ENCODE data around the gene ANGPTL2.

ANGPTL2 gene

DNA sequence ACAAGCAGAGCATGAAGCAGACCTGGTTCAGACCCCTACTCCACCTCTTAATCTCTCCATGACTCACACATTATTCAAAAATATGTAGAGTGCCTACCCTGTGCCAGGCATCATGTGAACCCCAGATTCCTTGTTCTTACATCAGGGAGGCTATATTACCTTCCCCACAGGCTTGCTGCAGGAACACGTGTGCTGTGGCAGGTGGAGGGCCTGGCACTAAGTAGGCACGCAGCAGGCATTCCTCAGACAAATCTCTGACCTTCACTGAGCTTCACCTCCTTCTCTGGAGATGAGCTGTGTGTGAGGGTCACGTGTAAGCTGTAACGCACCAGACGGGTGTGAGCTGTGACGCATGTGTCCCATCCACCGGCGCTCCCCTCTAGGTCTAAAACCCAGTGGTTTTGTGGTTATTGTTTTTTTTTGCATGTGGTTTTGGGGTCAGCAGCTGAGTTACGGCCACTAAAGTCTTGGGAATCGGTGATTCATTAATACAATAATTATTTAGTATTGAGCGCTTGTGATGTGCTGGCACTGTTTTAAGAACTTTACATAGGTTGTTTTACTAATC is 30.3 kb downstream of the ANGPTL2 start:
- TF ChIP-seq CSDC2 (CRISPR knock-in tag; IDR thresholded peaks at IDR 0.05) = no peak
- TF ChIP-seq ZFP30 (CRISPR knock-in tag; IDR thresholded peaks at IDR 0.05) = no peak
- TF ChIP-seq, protein P1, sequence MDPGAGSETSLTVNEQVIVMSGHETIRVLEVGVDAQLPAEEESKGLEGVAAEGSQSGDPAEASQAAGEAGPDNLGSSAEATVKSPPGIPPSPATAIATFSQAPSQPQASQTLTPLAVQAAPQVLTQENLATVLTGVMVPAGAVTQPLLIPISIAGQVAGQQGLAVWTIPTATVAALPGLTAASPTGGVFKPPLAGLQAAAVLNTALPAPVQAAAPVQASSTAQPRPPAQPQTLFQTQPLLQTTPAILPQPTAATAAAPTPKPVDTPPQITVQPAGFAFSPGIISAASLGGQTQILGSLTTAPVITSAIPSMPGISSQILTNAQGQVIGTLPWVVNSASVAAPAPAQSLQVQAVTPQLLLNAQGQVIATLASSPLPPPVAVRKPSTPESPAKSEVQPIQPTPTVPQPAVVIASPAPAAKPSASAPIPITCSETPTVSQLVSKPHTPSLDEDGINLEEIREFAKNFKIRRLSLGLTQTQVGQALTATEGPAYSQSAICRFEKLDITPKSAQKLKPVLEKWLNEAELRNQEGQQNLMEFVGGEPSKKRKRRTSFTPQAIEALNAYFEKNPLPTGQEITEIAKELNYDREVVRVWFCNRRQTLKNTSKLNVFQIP (CRISPR knock-in tag; IDR thresholded peaks at IDR 0.05; ENCODE audit: borderline replicate concordance, low read depth) = no peak
- TF ChIP-seq, protein P2, sequence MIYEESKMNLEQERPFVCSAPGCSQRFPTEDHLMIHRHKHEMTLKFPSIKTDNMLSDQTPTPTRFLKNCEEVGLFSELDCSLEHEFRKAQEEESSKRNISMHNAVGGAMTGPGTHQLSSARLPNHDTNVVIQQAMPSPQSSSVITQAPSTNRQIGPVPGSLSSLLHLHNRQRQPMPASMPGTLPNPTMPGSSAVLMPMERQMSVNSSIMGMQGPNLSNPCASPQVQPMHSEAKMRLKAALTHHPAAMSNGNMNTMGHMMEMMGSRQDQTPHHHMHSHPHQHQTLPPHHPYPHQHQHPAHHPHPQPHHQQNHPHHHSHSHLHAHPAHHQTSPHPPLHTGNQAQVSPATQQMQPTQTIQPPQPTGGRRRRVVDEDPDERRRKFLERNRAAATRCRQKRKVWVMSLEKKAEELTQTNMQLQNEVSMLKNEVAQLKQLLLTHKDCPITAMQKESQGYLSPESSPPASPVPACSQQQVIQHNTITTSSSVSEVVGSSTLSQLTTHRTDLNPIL (CRISPR knock-in tag; IDR thresholded peaks at IDR 0.05; ENCODE audit: low read depth) = no peak
- no peak for TF ChIP-seq GLIS3 (CRISPR knock-in tag; IDR thresholded peaks at IDR 0.05)
- TF ChIP-seq ARNTL (CRISPR knock-in tag; IDR thresholded peaks at IDR 0.05; ENCODE audit: borderline replicate concordance, low read depth) = no peak
- TF ChIP-seq RARB (CRISPR knock-in tag; IDR thresholded peaks at IDR 0.05) = no peak
- TF ChIP-seq, protein P3, sequence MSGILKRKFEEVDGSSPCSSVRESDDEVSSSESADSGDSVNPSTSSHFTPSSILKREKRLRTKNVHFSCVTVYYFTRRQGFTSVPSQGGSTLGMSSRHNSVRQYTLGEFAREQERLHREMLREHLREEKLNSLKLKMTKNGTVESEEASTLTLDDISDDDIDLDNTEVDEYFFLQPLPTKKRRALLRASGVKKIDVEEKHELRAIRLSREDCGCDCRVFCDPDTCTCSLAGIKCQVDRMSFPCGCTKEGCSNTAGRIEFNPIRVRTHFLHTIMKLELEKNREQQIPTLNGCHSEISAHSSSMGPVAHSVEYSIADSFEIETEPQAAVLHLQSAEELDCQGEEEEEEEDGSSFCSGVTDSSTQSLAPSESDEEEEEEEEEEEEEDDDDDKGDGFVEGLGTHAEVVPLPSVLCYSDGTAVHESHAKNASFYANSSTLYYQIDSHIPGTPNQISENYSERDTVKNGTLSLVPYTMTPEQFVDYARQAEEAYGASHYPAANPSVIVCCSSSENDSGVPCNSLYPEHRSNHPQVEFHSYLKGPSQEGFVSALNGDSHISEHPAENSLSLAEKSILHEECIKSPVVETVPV (CRISPR knock-in tag; IDR thresholded peaks at IDR 0.05) = no peak
- TF ChIP-seq TOX (CRISPR knock-in tag; IDR thresholded peaks at IDR 0.05; ENCODE audit: borderline replicate concordance) = no peak
- TF ChIP-seq OSR1 (CRISPR knock-in tag; IDR thresholded peaks at IDR 0.05) = no peak
- ATAC-seq = no peak

DNA sequence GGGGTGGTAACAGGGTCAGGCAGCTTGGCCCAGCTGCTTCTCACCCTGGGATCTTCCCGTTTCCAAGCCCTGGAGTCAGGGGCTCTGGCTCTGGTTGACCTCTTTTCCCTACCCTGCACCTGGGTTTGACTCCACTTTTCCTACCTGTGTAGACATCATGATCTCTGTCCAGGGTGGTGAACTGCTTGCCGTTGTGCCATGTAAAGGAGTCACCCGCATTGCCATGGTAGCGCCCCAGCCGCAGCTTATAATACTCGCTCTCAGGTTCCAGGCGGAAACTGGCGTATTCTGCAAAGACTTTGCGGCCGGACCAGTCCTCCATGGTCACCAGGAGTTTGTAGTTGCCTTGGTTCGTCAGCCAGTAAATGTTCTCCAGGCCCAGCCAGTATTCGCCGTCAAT is 30.9 kb downstream of the ANGPTL2 start:
- ATAC-seq = no peak
- no peak for TF ChIP-seq ZNF70 (CRISPR knock-in tag; IDR thresholded peaks at IDR 0.05)
- no peak for TF ChIP-seq ZNF8 (CRISPR knock-in tag; IDR thresholded peaks at IDR 0.05)
- TF ChIP-seq, protein P2 (CRISPR knock-in tag; IDR thresholded peaks at IDR 0.05; ENCODE audit: low read depth) = no peak
- TF ChIP-seq, protein P4, sequence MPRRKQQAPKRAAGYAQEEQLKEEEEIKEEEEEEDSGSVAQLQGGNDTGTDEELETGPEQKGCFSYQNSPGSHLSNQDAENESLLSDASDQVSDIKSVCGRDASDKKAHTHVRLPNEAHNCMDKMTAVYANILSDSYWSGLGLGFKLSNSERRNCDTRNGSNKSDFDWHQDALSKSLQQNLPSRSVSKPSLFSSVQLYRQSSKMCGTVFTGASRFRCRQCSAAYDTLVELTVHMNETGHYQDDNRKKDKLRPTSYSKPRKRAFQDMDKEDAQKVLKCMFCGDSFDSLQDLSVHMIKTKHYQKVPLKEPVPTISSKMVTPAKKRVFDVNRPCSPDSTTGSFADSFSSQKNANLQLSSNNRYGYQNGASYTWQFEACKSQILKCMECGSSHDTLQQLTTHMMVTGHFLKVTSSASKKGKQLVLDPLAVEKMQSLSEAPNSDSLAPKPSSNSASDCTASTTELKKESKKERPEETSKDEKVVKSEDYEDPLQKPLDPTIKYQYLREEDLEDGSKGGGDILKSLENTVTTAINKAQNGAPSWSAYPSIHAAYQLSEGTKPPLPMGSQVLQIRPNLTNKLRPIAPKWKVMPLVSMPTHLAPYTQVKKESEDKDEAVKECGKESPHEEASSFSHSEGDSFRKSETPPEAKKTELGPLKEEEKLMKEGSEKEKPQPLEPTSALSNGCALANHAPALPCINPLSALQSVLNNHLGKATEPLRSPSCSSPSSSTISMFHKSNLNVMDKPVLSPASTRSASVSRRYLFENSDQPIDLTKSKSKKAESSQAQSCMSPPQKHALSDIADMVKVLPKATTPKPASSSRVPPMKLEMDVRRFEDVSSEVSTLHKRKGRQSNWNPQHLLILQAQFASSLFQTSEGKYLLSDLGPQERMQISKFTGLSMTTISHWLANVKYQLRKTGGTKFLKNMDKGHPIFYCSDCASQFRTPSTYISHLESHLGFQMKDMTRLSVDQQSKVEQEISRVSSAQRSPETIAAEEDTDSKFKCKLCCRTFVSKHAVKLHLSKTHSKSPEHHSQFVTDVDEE (CRISPR knock-in tag; IDR thresholded peaks at IDR 0.05) = no peak
- TF ChIP-seq, protein P1 (CRISPR knock-in tag; IDR thresholded peaks at IDR 0.05; ENCODE audit: borderline replicate concordance, low read depth) = no peak
- TF ChIP-seq ZFP3 (CRISPR knock-in tag; IDR thresholded peaks at IDR 0.05) = no peak
- TF ChIP-seq ESRRG (CRISPR knock-in tag; IDR thresholded peaks at IDR 0.05) = no peak
- TF ChIP-seq ARNTL (CRISPR knock-in tag; IDR thresholded peaks at IDR 0.05; ENCODE audit: borderline replicate concordance, low read depth) = no peak
- TF ChIP-seq ISL1 (CRISPR knock-in tag; IDR thresholded peaks at IDR 0.05) = no peak
- no peak for TF ChIP-seq RARB (CRISPR knock-in tag; IDR thresholded peaks at IDR 0.05)
- no peak for TF ChIP-seq ZNF565 (CRISPR knock-in tag; conservative IDR thresholded peaks at IDR 0.05; ENCODE audit: low read depth)
- no peak for TF ChIP-seq ZC3H10 (CRISPR knock-in tag; IDR thresholded peaks at IDR 0.05)
- TF ChIP-seq OSR1 (CRISPR knock-in tag; IDR thresholded peaks at IDR 0.05) = no peak
- no peak for TF ChIP-seq CSDC2 (CRISPR knock-in tag; IDR thresholded peaks at IDR 0.05)
- no peak for TF ChIP-seq PPARA (CRISPR knock-in tag; IDR thresholded peaks at IDR 0.05; ENCODE audit: borderline replicate concordance)
